Measurements from ENCODE around the gene MVD. TPM values are rescaled to one million over a fixed set of nuclear protein-coding genes. Genes with fewer than 3 reads are reported as not detected.

MVD gene
- total and polyA plus RNA-seq, 2 of the 13 experiments (the other 11 are each of a cell fraction or from before 2014, with no cell fraction given), result 28.1 to 187 TPM

GRCh38 chr16:88700636-88701482 lies 38.0 kb upstream of the MVD start (continued):
- TF ChIP-seq ZNF839 (CRISPR knock-in tag; IDR thresholded peaks at IDR 0.05; ENCODE audit: borderline replicate concordance) (no peak; the same call in 1 of the 2 replicates), RFX1 (IDR thresholded peaks at IDR 0.05) (no peak), PAXIP1 (CRISPR knock-in tag; conservative IDR thresholded peaks at IDR 0.05) (peak; percentile 89), BRF2 (CRISPR knock-in tag; IDR thresholded peaks at IDR 0.05) (no peak; the same call in 1 of the 2 replicates), ZNF784 (CRISPR knock-in tag; IDR thresholded peaks at IDR 0.05; ENCODE audit: borderline replicate concordance) (0 out of 2 replicates have a peak, but pooled peaks have one; percentile 21), MIER2 (CRISPR knock-in tag; IDR thresholded peaks at IDR 0.05) (0 out of 2 replicates have a peak, but pooled peaks have one; percentile 6), ZBED4 (CRISPR knock-in tag; IDR thresholded peaks at IDR 0.05; ENCODE audit: borderline replicate concordance) (peak; percentile 93), CEBPG (CRISPR knock-in tag; IDR thresholded peaks at IDR 0.05) (peak; percentile 95), ZNF333 (CRISPR knock-in tag; IDR thresholded peaks at IDR 0.05; ENCODE audit: borderline replicate concordance) (peak; percentile 72; the same call in 1 of the 2 replicates), NR1H2 (CRISPR knock-in tag; IDR thresholded peaks at IDR 0.05; ENCODE audit: borderline replicate concordance, low read depth) (no peak), ZNF670 (CRISPR knock-in tag; IDR thresholded peaks at IDR 0.05; ENCODE audit: borderline replicate concordance) (peak; percentile 98), ZFP82 (CRISPR knock-in tag; IDR thresholded peaks at IDR 0.05; ENCODE audit: borderline replicate concordance) (peak; percentile 94; the same call in 1 of the 2 replicates), HIVEP1 (CRISPR knock-in tag; IDR thresholded peaks at IDR 0.05) (peak; percentile 40), NRL (CRISPR knock-in tag; IDR thresholded peaks at IDR 0.05; ENCODE audit: borderline replicate concordance) (no peak), GTF3A (CRISPR knock-in tag; conservative IDR thresholded peaks at IDR 0.05) (0 out of 2 replicates have a peak, but pooled peaks have one; percentile 72), NCOA1 (CRISPR knock-in tag; IDR thresholded peaks at IDR 0.05) (0 out of 2 replicates have a peak, but pooled peaks have one; percentile 20), CENPT (CRISPR knock-in tag; IDR thresholded peaks at IDR 0.05; ENCODE audit: low read depth) (0 out of 2 replicates have a peak, but pooled peaks have one; percentile 18), ZNF138 (CRISPR knock-in tag; IDR thresholded peaks at IDR 0.05; ENCODE audit: low read depth) (no peak; the same call in 1 of the 2 replicates), ZFP36L2 (CRISPR knock-in tag; IDR thresholded peaks at IDR 0.05) (no peak)

Measured in HepG2 (cell line).